ENCODE data around the gene IL17RE. TPM values are rescaled to one million over a fixed set of nuclear protein-coding genes. Genes with fewer than 3 reads are reported as not detected.
A peak's percentile ranks its signal among the peaks of the same experiment; 100 is the strongest.

Gene IL17RE
- polyA plus RNA-seq, 1 experiment, result 2.0 TPM

- TF ChIP-seq CTCF (IDR thresholded peaks at IDR 0.05; ENCODE audit: low read depth, low read length), result no peak
- Histone ChIP-seq H3K9me3 (ENCODE audit: control insufficient read depth, insufficient read depth, low read length) (no peaks in the 10 kb centered on the region), H3K27me3 (ENCODE audit: control insufficient read depth, insufficient read depth, low read length) (no peaks in the 10 kb centered on the region), H3K4me3 (ENCODE audit: low read depth, low read length) (no peak overlapping the region), H3K27ac (ENCODE audit: low read depth, low read length) (peak overlapping the region; percentile 21)
- CTCF ChIA-PET, result interaction anchor here (0.7 to 1.7 kb wide), 3 partner anchors 19 to 63 kb away, joined by 5 to 9 read pairs (median 6); no protein-coding TSS in a partner anchor
- POLR2A ChIA-PET, result interaction anchor here (0.6 to 2.1 kb wide), 3 partner anchors 13 to 48 kb away, joined by 4 to 6 read pairs (median 5); no protein-coding TSS in a partner anchor
- DNase-seq (ENCODE audit: low read depth, low spot score), result no peak
Observed at GRCh38 chr3:9912294-9912935, 9.8 kb downstream of the IL17RE start.

- no peak overlapping the region for H3K27ac ChIP-seq (ENCODE audit: low read depth, low read length)
- POLR2A ChIA-PET, result interaction anchor here (0.9 kb wide), 1 partner anchor 70 kb away, joined by 3 read pairs; the partner anchor contains the start of gene RPUSD3
- H3K4me3 ChIP-seq (ENCODE audit: low read depth, low read length), result no peak overlapping the region
- no peaks in the 10 kb centered on the region; the same call in 1 of the 2 replicates for H3K9me3 ChIP-seq (ENCODE audit: control insufficient read depth, insufficient read depth, low read length)
- CTCF ChIA-PET, result interaction anchor here (0.9 to 1.0 kb wide), 3 partner anchors 22 to 65 kb away, joined by 3 to 4 read pairs (median 3); no protein-coding TSS in a partner anchor
- no peak for TF ChIP-seq CTCF (IDR thresholded peaks at IDR 0.05; ENCODE audit: low read depth, low read length)
- no peaks in the 10 kb centered on the region for H3K27me3 ChIP-seq (ENCODE audit: control insufficient read depth, insufficient read depth, low read length)
- DNase-seq (ENCODE audit: low read depth, low spot score), result no peak
Observed at GRCh38 chr3:9913601-9914000, 11.0 kb downstream of the IL17RE start.

GRCh38 chr3:9914011-9914410, 11.4 kb downstream of the IL17RE start:
- no peak for DNase-seq (ENCODE audit: low read depth, low spot score)
- Histone ChIP-seq H3K27ac (ENCODE audit: low read depth, low read length) (no peak overlapping the region), H3K4me3 (ENCODE audit: low read depth, low read length) (no peak overlapping the region), H3K27me3 (ENCODE audit: control insufficient read depth, insufficient read depth, low read length) (no peaks in the 10 kb centered on the region), H3K9me3 (ENCODE audit: control insufficient read depth, insufficient read depth, low read length) (no peaks in the 10 kb centered on the region; the same call in 1 of the 2 replicates)
- ChIA-PET POLR2A (interaction anchor here (0.9 kb wide), 1 partner anchor 70 kb away, joined by 3 read pairs; the partner anchor contains the start of gene RPUSD3), CTCF (interaction anchor here (0.9 to 1.0 kb wide), 4 partner anchors 23 to 68 kb away, joined by 3 to 4 read pairs (median 4); no protein-coding TSS in a partner anchor)
- TF ChIP-seq CTCF (IDR thresholded peaks at IDR 0.05; ENCODE audit: low read depth, low read length), result no peak

GRCh38 chr3:9914559-9915253, 12.1 kb downstream of the IL17RE start:
- no peak for TF ChIP-seq CTCF (IDR thresholded peaks at IDR 0.05; ENCODE audit: low read depth, low read length)
- H3K27me3 ChIP-seq (ENCODE audit: control insufficient read depth, insufficient read depth, low read length), result no peaks in the 10 kb centered on the region
- no peak for DNase-seq (ENCODE audit: low read depth, low spot score)
- no peaks in the 10 kb centered on the region; the same call in 1 of the 2 replicates for H3K9me3 ChIP-seq (ENCODE audit: control insufficient read depth, insufficient read depth, low read length)
- no peak overlapping the region for H3K27ac ChIP-seq (ENCODE audit: low read depth, low read length)
- CTCF ChIA-PET, result interaction anchor here (0.9 to 2.6 kb wide), 5 partner anchors 17 to 68 kb away, joined by 3 to 17 read pairs (median 4); no protein-coding TSS in a partner anchor
- POLR2A ChIA-PET, result interaction anchor here (0.9 kb wide), 1 partner anchor 71 kb away, joined by 3 read pairs; the partner anchor contains the start of gene RPUSD3
- no peak overlapping the region for H3K4me3 ChIP-seq (ENCODE audit: low read depth, low read length)
